ENCODE measurements around the gene AP4M1.
A peak's percentile ranks its signal among the peaks of the same experiment; 100 is the strongest.

The AP4M1 gene

DNA sequence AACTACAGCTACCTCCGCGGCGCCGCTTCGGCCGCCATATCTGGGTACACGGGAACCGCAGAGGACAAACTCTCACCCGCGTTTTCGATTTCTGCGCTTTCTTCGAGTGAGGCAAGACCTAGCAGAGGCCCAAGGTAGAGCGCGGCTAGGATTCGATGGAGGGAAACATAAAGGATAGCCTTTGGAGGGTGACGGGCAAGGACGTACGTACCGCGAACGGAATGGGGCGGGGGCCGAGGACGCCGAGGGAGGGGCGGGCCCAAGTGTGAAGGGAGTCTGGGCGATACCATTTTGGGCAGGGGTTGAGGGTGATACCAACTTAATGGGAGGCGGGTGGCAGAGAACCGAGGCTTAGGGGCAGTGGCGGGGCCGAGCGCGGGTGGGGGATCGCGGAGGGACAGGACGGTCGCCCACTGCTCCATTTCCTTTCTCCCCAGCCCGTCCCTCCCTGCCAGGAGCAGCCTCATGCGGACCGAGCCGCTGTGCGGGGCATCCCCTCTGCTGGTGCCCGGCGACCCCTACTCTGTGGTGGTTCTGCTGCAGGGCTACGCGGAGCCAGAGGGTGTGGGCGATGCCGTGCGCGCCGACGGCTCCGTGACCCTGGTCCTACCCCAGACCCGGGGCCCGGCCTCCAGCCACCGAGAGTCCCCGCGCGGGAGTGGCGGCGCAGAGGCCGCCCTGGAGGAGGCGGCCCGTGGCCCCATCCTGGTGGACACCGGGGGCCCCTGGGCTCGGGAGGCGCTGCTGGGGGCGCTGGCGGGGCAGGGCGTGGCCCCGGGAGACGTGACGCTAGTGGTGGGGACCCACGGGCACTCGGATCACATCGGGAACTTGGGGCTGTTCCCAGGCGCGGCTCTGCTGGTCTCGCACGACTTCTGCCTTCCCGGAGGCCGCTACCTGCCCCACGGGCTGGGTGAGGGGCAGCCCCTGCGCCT lies 25.8 kb downstream of the AP4M1 start, which contains the start of gene MBLAC1:
Gene MBLAC1 (plus strand): TSS at position 37 of the 935 bp plus-strand sequence. CDS start 429 bp downstream, at position 466.
- ChIA-PET CTCF (interaction anchor here (0.6 to 1.4 kb wide), 4 partner anchors 25 to 284 kb away, joined by 3 to 10 read pairs (median 3); no protein-coding TSS in a partner anchor), POLR2A (interaction anchor here (0.7 to 8.4 kb wide), 13 partner anchors 13 to 303 kb away, joined by 3 to 81 read pairs (median 4); partner anchors contain the start of genes AP4M1, GPC2, LAMTOR4 and MCM7)
- Histone ChIP-seq H3K9me3 (ENCODE audit: control insufficient read depth, insufficient read depth, low read depth, low read length) (no peaks in the 10 kb centered on the region), H3K4me3 (ENCODE audit: low read depth, low read length) (peak within 1 kb of the TSS; percentile 79), H3K4me1 (ENCODE audit: control insufficient read depth, insufficient read depth, low read length) (no peaks in the 10 kb centered on the region; the same call in 1 of the 2 replicates), H3K27ac (ENCODE audit: extremely low read depth, low read depth, low read length) (peak within 1 kb of the TSS; percentile 98), H3K36me3 (ENCODE audit: control insufficient read depth in 2 of 2, insufficient read depth in 1 of 2, low read length in 2 of 2) (peaks cover 0 to 11% of the 10 kb centered on the region in 2 experiments; a peak in 2 of 3 replicates)
- TF ChIP-seq ZNF561 (tag by site-specific recombination; IDR thresholded peaks at IDR 0.05; ENCODE audit: borderline replicate concordance), result peak; percentile 59
- TF ChIP-seq ZNF24 (tag by site-specific recombination; IDR thresholded peaks at IDR 0.05), result peak; percentile 59; the same call in 1 of the 2 replicates
- TF ChIP-seq PRDM6 (tag by site-specific recombination; IDR thresholded peaks at IDR 0.05), result no peak
- TF ChIP-seq, protein P1, sequence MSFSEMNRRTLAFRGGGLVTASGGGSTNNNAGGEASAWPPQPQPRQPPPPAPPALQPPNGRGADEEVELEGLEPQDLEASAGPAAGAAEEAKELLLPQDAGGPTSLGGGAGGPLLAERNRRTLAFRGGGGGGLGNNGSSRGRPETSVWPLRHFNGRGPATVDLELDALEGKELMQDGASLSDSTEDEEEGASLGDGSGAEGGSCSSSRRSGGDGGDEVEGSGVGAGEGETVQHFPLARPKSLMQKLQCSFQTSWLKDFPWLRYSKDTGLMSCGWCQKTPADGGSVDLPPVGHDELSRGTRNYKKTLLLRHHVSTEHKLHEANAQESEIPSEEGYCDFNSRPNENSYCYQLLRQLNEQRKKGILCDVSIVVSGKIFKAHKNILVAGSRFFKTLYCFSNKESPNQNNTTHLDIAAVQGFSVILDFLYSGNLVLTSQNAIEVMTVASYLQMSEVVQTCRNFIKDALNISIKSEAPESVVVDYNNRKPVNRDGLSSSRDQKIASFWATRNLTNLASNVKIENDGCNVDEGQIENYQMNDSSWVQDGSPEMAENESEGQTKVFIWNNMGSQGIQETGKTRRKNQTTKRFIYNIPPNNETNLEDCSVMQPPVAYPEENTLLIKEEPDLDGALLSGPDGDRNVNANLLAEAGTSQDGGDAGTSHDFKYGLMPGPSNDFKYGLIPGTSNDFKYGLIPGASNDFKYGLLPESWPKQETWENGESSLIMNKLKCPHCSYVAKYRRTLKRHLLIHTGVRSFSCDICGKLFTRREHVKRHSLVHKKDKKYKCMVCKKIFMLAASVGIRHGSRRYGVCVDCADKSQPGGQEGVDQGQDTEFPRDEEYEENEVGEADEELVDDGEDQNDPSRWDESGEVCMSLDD (tag by site-specific recombination; IDR thresholded peaks at IDR 0.05), result no peak
- no peak for TF ChIP-seq ZNF830 (tag by site-specific recombination; IDR thresholded peaks at IDR 0.05; ENCODE audit: low read depth)
- TF ChIP-seq ZNF391 (tag by site-specific recombination; IDR thresholded peaks at IDR 0.05; ENCODE audit: borderline replicate concordance, low read depth), result peak; percentile 13; the same call in 1 of the 2 replicates
- TF ChIP-seq AEBP2 (tag by site-specific recombination; IDR thresholded peaks at IDR 0.05; ENCODE audit: borderline replicate concordance), result peak; percentile 58; the same call in 1 of the 2 replicates
- TF ChIP-seq ZNF660 (tag by site-specific recombination; IDR thresholded peaks at IDR 0.05), result peak; percentile 87
- TF ChIP-seq ZNF585B (tag by site-specific recombination; IDR thresholded peaks at IDR 0.05), result no peak
- no peak for TF ChIP-seq ZNF16 (tag by site-specific recombination; IDR thresholded peaks at IDR 0.05; ENCODE audit: low read depth)
- no peak for TF ChIP-seq ZNF202 (tag by site-specific recombination; IDR thresholded peaks at IDR 0.05; ENCODE audit: borderline replicate concordance)
- TF ChIP-seq SP2 (tag by site-specific recombination; IDR thresholded peaks at IDR 0.05), result peak; percentile 86
- TF ChIP-seq ZNF311 (tag by site-specific recombination; IDR thresholded peaks at IDR 0.05; ENCODE audit: borderline replicate concordance), result no peak
- peak; percentile 97 for TF ChIP-seq ZBTB20 (tag by site-specific recombination; IDR thresholded peaks at IDR 0.05)
- no peak for TF ChIP-seq ZNF777 (tag by site-specific recombination; IDR thresholded peaks at IDR 0.05; ENCODE audit: borderline replicate concordance)
- peak; percentile 83; the same call in 1 of the 2 replicates for TF ChIP-seq ZSCAN30 (tag by site-specific recombination; IDR thresholded peaks at IDR 0.05)
- no peak for TF ChIP-seq ZNF221 (tag by site-specific recombination; IDR thresholded peaks at IDR 0.05; ENCODE audit: borderline replicate concordance)
- TF ChIP-seq ZFHX2 (tag by site-specific recombination; conservative IDR thresholded peaks at IDR 0.05), result peak; percentile 86
- 0 out of 2 replicates have a peak, but pooled peaks have one; percentile 1 for TF ChIP-seq ZNF184 (tag by site-specific recombination; IDR thresholded peaks at IDR 0.05)
- TF ChIP-seq, protein P2, sequence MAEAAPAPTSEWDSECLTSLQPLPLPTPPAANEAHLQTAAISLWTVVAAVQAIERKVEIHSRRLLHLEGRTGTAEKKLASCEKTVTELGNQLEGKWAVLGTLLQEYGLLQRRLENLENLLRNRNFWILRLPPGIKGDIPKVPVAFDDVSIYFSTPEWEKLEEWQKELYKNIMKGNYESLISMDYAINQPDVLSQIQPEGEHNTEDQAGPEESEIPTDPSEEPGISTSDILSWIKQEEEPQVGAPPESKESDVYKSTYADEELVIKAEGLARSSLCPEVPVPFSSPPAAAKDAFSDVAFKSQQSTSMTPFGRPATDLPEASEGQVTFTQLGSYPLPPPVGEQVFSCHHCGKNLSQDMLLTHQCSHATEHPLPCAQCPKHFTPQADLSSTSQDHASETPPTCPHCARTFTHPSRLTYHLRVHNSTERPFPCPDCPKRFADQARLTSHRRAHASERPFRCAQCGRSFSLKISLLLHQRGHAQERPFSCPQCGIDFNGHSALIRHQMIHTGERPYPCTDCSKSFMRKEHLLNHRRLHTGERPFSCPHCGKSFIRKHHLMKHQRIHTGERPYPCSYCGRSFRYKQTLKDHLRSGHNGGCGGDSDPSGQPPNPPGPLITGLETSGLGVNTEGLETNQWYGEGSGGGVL (tag by site-specific recombination; IDR thresholded peaks at IDR 0.05), result peak; percentile 22; the same call in 1 of the 2 replicates
- no peak for TF ChIP-seq ZNF354C (tag by site-specific recombination; IDR thresholded peaks at IDR 0.05; ENCODE audit: borderline replicate concordance, low read depth)
- 0 out of 2 replicates have a peak, but pooled peaks have one; percentile 83 for TF ChIP-seq YY1 (tag by site-specific recombination; IDR thresholded peaks at IDR 0.05)
- peak; percentile 73; the same call in 1 of the 2 replicates for TF ChIP-seq ZNF366 (tag by site-specific recombination; conservative IDR thresholded peaks at IDR 0.05)
- TF ChIP-seq ZNF521 (tag by site-specific recombination; IDR thresholded peaks at IDR 0.05), result no peak
- TF ChIP-seq, protein P3, sequence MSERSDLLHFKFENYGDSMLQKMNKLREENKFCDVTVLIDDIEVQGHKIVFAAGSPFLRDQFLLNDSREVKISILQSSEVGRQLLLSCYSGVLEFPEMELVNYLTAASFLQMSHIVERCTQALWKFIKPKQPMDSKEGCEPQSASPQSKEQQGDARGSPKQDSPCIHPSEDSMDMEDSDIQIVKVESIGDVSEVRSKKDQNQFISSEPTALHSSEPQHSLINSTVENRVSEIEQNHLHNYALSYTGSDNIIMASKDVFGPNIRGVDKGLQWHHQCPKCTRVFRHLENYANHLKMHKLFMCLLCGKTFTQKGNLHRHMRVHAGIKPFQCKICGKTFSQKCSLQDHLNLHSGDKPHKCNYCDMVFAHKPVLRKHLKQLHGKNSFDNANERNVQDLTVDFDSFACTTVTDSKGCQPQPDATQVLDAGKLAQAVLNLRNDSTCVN (tag by site-specific recombination; optimal IDR thresholded peaks at IDR 0.05), result peak; percentile 92
- peak; percentile 90; the same call in 1 of the 2 replicates for TF ChIP-seq KLF7 (tag by site-specific recombination; IDR thresholded peaks at IDR 0.05; ENCODE audit: borderline replicate concordance)
